Smooth muscle cell (in vitro differentiated cells): ENCODE results near the gene TWF2. TPM values are rescaled to one million over a fixed set of nuclear protein-coding genes. Genes with fewer than 3 reads are reported as not detected.

Experiments
- DNase-seq: peaks from one replicate; lab custom pipeline; 2025; ENCODE audit not compliant: unreplicated experiment; lab: John Stamatoyannopoulos, UW
- H2AFZ ChIP-seq: fragments of 200-600 bp; sonication (generic); 2 replicates; pipeline ENCODE4 v1.6.0; 2016; ENCODE audit warnings: antibody characterized with exemption, low read depth, mild to moderate bottlenecking
- H3F3A ChIP-seq: fragments of 200-600 bp; sonication (generic); 2 replicates; pipeline ENCODE4 v1.6.0; 2017; ENCODE audit warnings: antibody characterized with exemption, low read depth
- H3K27ac ChIP-seq: fragments of 200-600 bp; sonication (generic); 2 replicates; pipeline ENCODE4 v1.5.1; 2016; ENCODE audit warnings: low read depth, mild to moderate bottlenecking
- H3K27me3 ChIP-seq: fragments of 200-600 bp; sonication (generic); 2 replicates; pipeline ENCODE4 v1.6.1; 2016; ENCODE audit warnings: low read depth, mild to moderate bottlenecking
- H3K36me3 ChIP-seq: fragments of 200-600 bp; sonication (generic); 2 replicates; pipeline ENCODE4 v1.5.1; 2016; ENCODE audit warnings: low read depth
- H3K4me1 ChIP-seq: fragments of 200-600 bp; sonication (generic); 2 replicates; pipeline ENCODE4 v1.5.1; 2016; ENCODE audit warnings: low read depth
- H3K4me2 ChIP-seq: fragments of 200-600 bp; sonication (generic); 2 replicates; pipeline ENCODE4 v1.6.0; 2016; ENCODE audit warnings: mild to moderate bottlenecking
- H3K4me3 ChIP-seq: fragments of 200-600 bp; sonication (generic); 2 replicates; pipeline ENCODE4 v1.5.1; 2016; ENCODE audit warnings: mild to moderate bottlenecking
- H3K79me2 ChIP-seq: fragments of 200-600 bp; sonication (generic); 2 replicates; pipeline ENCODE4 v1.6.0; 2016; ENCODE audit warnings: low read depth, mild to moderate bottlenecking
- H3K9ac ChIP-seq: fragments of 200-600 bp; sonication (generic); 2 replicates; pipeline ENCODE4 v1.6.0; 2016; ENCODE audit warnings: low read depth
- H3K9me3 ChIP-seq: fragments of 200-600 bp; sonication (generic); replicated peaks from 2 replicates; pipeline ENCODE4 v1.5.1; 2016; ENCODE audit warnings: low read depth
- H4K20me1 ChIP-seq: fragments of 200-600 bp; sonication (generic); 2 replicates; pipeline ENCODE4 v1.6.0; 2016; ENCODE audit warnings: low read depth
- WGBS: methylation state at CpG from one replicate; pipeline ENCODE4 v1.1.7; 2016; ENCODE audit warnings: low lambda C conversion rate; 5-methylcytosine and 5-hydroxymethylcytosine counted together
- polyA plus RNA-seq: library from polyadenylated mRNA; unstranded; fragments of >200 nt; fragmentation: Nextera tagmentation; extraction: Ambion mirVana; gene quantifications from 2 replicates; pipeline ENCODE4 v1.2.1, GENCODE V29; 2016
- total RNA-seq: library from RNA; depleted of rRNA; stranded (reverse); fragments of >200 nt; gene quantifications from 2 replicates; pipeline ENCODE4 v1.2.3, GENCODE V29; 2014
- TF ChIP-seq, protein P1 (sequence below): fragments of 200-600 bp; sonication (generic); IDR thresholded peaks from 2 replicates; pipeline ENCODE4 v1.5.1; 2017; ENCODE audit warnings: borderline replicate concordance, mild to moderate bottlenecking, antibody characterized with exemption; ENCODE audit not compliant: insufficient read depth, poor library complexity, severe bottlenecking

TWF2 gene
- total and polyA plus RNA-seq, 2 experiments from 2014 or later: 80.9 to 96.8 TPM

DNA sequence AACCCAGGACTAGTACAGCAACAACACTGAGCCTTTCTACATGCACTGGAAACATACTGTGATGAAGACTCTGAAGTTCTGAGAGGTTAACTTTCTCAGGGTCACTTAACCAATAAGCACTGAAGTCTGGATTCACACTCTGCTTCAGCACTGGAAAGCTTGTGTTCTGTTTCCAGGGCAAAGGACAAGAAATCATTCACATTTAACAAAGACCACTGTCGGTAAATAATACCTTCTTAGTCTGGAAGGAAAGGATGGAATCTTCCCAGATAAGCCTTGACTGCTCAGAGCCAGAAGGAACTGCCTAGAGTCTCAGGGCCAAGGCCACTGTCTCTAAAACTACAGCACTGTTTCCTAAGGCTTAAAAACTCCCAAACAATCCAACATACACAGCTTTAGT is 44.3 kb upstream of the TWF2 start:
- Histone ChIP-seq H3F3A (peaks cover 18% of the 10 kb centered on the region), H3K27me3 (no peaks in the 10 kb centered on the region), H3K36me3 (no peaks in the 10 kb centered on the region), H3K4me2 (no peak overlapping the region), H3K79me2 (no peaks in the 10 kb centered on the region), H3K9ac (no peak overlapping the region), H3K4me1 (peaks cover 16% of the 10 kb centered on the region), H3K27ac (peak overlapping the region; percentile 23), H4K20me1 (no peaks in the 10 kb centered on the region), H3K4me3 (no peak overlapping the region), H3K9me3 (no peaks in the 10 kb centered on the region), H2AFZ (no peak overlapping the region)
- no peak for DNase-seq
- TF ChIP-seq, protein P1, sequence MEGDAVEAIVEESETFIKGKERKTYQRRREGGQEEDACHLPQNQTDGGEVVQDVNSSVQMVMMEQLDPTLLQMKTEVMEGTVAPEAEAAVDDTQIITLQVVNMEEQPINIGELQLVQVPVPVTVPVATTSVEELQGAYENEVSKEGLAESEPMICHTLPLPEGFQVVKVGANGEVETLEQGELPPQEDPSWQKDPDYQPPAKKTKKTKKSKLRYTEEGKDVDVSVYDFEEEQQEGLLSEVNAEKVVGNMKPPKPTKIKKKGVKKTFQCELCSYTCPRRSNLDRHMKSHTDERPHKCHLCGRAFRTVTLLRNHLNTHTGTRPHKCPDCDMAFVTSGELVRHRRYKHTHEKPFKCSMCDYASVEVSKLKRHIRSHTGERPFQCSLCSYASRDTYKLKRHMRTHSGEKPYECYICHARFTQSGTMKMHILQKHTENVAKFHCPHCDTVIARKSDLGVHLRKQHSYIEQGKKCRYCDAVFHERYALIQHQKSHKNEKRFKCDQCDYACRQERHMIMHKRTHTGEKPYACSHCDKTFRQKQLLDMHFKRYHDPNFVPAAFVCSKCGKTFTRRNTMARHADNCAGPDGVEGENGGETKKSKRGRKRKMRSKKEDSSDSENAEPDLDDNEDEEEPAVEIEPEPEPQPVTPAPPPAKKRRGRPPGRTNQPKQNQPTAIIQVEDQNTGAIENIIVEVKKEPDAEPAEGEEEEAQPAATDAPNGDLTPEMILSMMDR: no peak
- 43% methylated on average over 1 of the region's 1 CpG for WGBS

DNA sequence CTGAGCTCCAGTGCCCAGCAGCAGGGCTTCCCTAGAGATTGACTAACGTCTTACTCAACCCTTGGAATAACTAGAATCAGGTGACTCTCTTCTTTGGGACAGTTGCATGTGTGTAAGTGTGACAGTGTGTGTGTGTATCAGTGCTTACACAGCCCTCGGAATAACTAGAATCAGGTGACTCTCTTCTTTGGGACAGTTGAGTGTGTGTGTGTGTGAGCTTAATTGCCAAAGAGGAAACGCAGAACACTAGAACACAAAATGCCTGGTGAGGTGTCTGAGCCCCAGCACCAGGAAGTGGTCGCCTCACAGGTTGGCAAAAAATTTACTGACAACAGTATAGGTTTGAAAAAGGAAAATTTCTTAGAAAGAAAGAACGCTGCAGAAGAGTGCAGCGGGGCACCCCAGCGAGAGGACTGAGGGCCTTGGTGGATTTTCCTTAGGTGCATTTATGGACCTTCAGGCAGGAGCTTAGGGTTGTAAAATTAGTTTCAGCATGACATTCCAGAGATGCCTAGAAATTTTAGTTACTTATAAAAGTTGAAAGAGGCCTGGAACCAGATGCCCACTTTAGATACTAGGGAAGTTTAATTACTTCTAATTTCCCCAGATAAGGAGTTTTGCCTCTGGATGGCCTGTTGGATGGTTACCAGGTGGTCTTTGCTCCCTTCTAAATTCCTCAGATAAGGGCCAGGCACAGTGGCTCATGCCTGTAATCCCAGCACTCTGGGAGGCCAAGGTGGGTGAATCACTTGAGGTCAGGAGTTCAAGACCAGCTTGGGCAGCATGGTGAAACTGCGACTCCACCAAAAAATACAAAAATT is 43.2 kb upstream of the TWF2 start:
- H3F3A ChIP-seq: peaks cover 18% of the 10 kb centered on the region
- WGBS: 69% methylated on average over 8 of the region's 8 CpGs
- H3K4me1 ChIP-seq: peaks cover 18% of the 10 kb centered on the region
- DNase-seq: no peak
- no peak overlapping the region for H3K4me2 ChIP-seq
- H4K20me1 ChIP-seq: peaks cover 6% of the 10 kb centered on the region
- H3K9me3 ChIP-seq: no peaks in the 10 kb centered on the region
- peaks cover 10% of the 10 kb centered on the region for H3K79me2 ChIP-seq
- H3K9ac ChIP-seq: no peak overlapping the region
- peak overlapping the region; percentile 10 for H3K27ac ChIP-seq
- H2AFZ ChIP-seq: no peak overlapping the region
- no peaks in the 10 kb centered on the region for H3K36me3 ChIP-seq
- H3K27me3 ChIP-seq: no peaks in the 10 kb centered on the region
- TF ChIP-seq, protein P1: no peak
- no peak overlapping the region for H3K4me3 ChIP-seq

DNA sequence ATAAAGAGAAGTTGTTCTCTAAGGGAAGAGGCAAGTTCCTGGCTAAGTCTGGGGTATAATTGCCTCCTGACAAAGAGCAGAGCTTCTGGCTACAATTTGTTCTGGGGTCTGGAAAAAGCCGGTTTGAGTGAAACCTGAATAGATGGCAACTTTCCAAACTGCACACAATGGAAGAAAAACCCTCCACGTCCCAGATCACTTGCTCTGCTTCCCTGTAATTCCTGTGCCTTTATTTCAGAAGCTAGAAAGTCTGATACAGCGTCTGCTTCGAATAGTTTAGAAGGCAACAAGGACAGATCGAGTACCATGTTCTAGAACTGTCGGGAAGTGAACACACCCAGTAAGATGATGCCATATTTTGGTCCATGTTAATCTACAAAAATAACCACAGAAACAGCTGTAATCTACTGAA is 41.1 kb upstream of the TWF2 start:
- no peaks in the 10 kb centered on the region for H3K27me3 ChIP-seq
- H3K36me3 ChIP-seq: no peaks in the 10 kb centered on the region
- peaks cover 31% of the 10 kb centered on the region for H3K79me2 ChIP-seq
- TF ChIP-seq, protein P1: no peak
- H2AFZ ChIP-seq: no peak overlapping the region
- peaks cover 30% of the 10 kb centered on the region for H3K4me1 ChIP-seq
- peak overlapping the region; percentile 75 for H3K4me3 ChIP-seq
- peaks cover 18% of the 10 kb centered on the region for H3F3A ChIP-seq
- H3K4me2 ChIP-seq: peak overlapping the region; percentile 100
- no peak overlapping the region for H3K9ac ChIP-seq
- no peaks in the 10 kb centered on the region for H3K9me3 ChIP-seq
- DNase-seq: no peak
- 43% methylated on average over 6 of the region's 6 CpGs for WGBS
- H4K20me1 ChIP-seq: peaks cover 27% of the 10 kb centered on the region
- H3K27ac ChIP-seq: peak overlapping the region; percentile 87
